Measurements from ENCODE around the gene ATAD5.
A peak's percentile ranks its signal among the peaks of the same experiment; 100 is the strongest.

The ATAD5 gene

GRCh38 chr17:30796016-30796415 lies 35.8 kb upstream of the ATAD5 start:
- DNase-seq (ENCODE audit: low read depth, low spot score): no peak
- TF ChIP-seq CTCF (IDR thresholded peaks at IDR 0.05; ENCODE audit: low read depth, low read length): no peak
- in situ Hi-C loops (cut with HindIII; ENCODE audit: low sequenced_read_pairs): no loop called here

GRCh38 chr17:30801671-30802070 lies 30.1 kb upstream of the ATAD5 start:
- no peak for TF ChIP-seq CTCF (IDR thresholded peaks at IDR 0.05; ENCODE audit: low read depth, low read length)
- DNase-seq (ENCODE audit: low read depth, low spot score): no peak
- no peak overlapping the region for H3K4me3 ChIP-seq (ENCODE audit: low read depth, low read length)
- in situ Hi-C loops (cut with HindIII; ENCODE audit: low sequenced_read_pairs): no loop called here

More at GRCh38 chr17:30796016-30796415, 35.8 kb upstream of the ATAD5 start:
- no peak overlapping the region for H3K4me3 ChIP-seq (ENCODE audit: low read depth, low read length)

- in situ Hi-C loops (cut with HindIII; ENCODE audit: low sequenced_read_pairs): no loop called here
- H3K4me3 ChIP-seq (ENCODE audit: low read depth, low read length): no peak overlapping the region
- peak; percentile 13 for TF ChIP-seq CTCF (IDR thresholded peaks at IDR 0.05; ENCODE audit: low read depth, low read length)
- DNase-seq (ENCODE audit: low read depth, low spot score): no peak
Measured at GRCh38 chr17:30805944-30806456, 25.8 kb upstream of the ATAD5 start.

- in situ Hi-C loops (cut with HindIII; ENCODE audit: low sequenced_read_pairs): no loop called here
- H3K4me3 ChIP-seq (ENCODE audit: low read depth, low read length): no peak overlapping the region
- DNase-seq (ENCODE audit: low read depth, low spot score): no peak
- no peak for TF ChIP-seq CTCF (IDR thresholded peaks at IDR 0.05; ENCODE audit: low read depth, low read length)
Measured at GRCh38 chr17:30807896-30808295, 23.9 kb upstream of the ATAD5 start.

- no peak for DNase-seq (ENCODE audit: low read depth, low spot score)
- in situ Hi-C loops (cut with HindIII; ENCODE audit: low sequenced_read_pairs): no loop called here
- no peak for TF ChIP-seq CTCF (IDR thresholded peaks at IDR 0.05; ENCODE audit: low read depth, low read length)
- H3K4me3 ChIP-seq (ENCODE audit: low read depth, low read length): no peak overlapping the region
Measured at GRCh38 chr17:30808785-30809286, 22.9 kb upstream of the ATAD5 start.

- no peak for DNase-seq (ENCODE audit: low read depth, low spot score)
- in situ Hi-C loops (cut with HindIII; ENCODE audit: low sequenced_read_pairs): no loop called here
- H3K4me3 ChIP-seq (ENCODE audit: low read depth, low read length): no peak overlapping the region
- TF ChIP-seq CTCF (IDR thresholded peaks at IDR 0.05; ENCODE audit: low read depth, low read length): no peak
Measured at GRCh38 chr17:30809867-30810266, 21.9 kb upstream of the ATAD5 start.

Measured in astrocyte of the spinal cord (primary cell).